Measurements from ENCODE around the gene BCAS3.

BCAS3 gene

DNA sequence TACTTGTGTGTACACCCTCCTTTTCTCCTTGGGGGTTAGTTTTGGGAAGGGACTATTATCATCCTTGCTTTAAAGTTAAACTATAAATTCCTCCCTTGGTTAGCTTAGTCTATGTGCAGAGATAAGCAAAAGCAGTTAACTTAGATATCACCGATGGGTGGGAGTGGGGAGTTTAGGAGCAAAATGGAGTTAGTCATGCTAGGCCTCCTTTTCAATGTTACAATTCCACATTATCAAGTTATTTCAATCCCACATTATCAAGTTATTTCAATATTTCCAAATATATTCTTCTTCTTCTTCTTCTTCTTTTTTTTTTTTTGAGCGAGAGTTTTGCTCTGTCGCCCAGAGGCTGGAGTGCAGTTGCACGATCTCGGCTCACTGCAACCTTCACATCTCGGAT lies 1.7 kb upstream of the BCAS3 start:
- no peak for DNase-seq (ENCODE audit: low read depth)
- TF ChIP-seq, protein P1, sequence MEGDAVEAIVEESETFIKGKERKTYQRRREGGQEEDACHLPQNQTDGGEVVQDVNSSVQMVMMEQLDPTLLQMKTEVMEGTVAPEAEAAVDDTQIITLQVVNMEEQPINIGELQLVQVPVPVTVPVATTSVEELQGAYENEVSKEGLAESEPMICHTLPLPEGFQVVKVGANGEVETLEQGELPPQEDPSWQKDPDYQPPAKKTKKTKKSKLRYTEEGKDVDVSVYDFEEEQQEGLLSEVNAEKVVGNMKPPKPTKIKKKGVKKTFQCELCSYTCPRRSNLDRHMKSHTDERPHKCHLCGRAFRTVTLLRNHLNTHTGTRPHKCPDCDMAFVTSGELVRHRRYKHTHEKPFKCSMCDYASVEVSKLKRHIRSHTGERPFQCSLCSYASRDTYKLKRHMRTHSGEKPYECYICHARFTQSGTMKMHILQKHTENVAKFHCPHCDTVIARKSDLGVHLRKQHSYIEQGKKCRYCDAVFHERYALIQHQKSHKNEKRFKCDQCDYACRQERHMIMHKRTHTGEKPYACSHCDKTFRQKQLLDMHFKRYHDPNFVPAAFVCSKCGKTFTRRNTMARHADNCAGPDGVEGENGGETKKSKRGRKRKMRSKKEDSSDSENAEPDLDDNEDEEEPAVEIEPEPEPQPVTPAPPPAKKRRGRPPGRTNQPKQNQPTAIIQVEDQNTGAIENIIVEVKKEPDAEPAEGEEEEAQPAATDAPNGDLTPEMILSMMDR (conservative IDR thresholded peaks at IDR 0.05; ENCODE audit: low read depth, low read length), result no peak
- H3K4me3 ChIP-seq (ENCODE audit: low read length), result no peak overlapping the region

DNA sequence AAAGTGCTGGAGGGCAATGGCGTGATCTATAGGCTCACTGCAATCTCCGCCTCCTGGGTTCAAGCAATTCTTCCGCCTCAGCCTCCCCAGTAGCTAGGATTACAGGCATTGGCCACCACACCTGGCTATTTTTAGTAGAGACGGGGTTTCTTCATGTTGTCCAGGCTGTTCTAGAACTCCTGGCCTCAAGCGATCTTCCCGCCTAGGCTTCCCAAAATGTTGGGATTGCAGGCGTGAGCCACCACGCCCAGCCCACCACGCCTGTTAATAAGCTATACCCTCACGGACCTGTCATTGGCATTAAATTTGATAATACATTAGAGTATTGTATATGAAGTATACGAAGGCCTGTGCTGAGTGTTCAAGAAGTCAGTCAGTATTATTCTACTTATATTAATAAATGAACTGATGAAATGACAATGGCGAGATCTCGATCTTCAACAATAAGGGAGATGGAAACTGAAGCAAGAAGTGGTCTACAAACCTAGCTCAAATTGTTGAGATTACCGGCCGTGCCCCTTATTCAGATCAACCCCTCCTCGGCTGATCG lies 818 bp upstream of the BCAS3 start:
- DNase-seq (ENCODE audit: low read depth), result no peak
- H3K4me3 ChIP-seq (ENCODE audit: low read length), result peak overlapping the region; percentile 91
- TF ChIP-seq, protein P1 (conservative IDR thresholded peaks at IDR 0.05; ENCODE audit: low read depth, low read length), result no peak

- TF ChIP-seq, protein P1 (conservative IDR thresholded peaks at IDR 0.05; ENCODE audit: low read depth, low read length), result no peak
- H3K4me3 ChIP-seq (ENCODE audit: low read length), result peak overlapping the region; percentile 91
- no peak for DNase-seq (ENCODE audit: low read depth)
Measured at GRCh38 chr17:60678118-60678444, 430 bp downstream of the BCAS3 start.

- no peak overlapping the region for H3K4me3 ChIP-seq (ENCODE audit: low read length)
- no peak for DNase-seq (ENCODE audit: low read depth)
- TF ChIP-seq, protein P1 (conservative IDR thresholded peaks at IDR 0.05; ENCODE audit: low read depth, low read length), result no peak
Measured at GRCh38 chr17:60679287-60679686, 1.6 kb downstream of the BCAS3 start.

DNA sequence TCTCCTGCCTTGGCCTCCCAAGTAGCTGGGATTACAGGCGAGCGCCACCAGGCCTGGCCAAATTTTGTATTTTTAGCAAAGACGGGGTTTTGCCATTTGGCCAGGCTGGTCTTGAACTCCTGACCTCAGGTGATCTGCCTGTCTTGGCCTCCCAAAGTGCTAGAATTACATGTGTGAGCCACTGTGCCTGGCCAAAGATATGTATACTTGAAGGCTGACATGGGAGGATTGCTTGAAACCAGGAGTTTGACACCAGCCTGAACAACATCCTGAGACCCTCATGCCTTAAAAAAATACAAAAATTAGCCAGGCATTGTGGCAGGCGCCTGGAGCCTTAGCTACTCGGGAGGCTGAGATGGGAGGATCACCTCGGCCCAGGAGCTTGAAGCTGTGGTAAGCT lies 3.1 kb downstream of the BCAS3 start:
- no peak for DNase-seq (ENCODE audit: low read depth)
- TF ChIP-seq, protein P1 (conservative IDR thresholded peaks at IDR 0.05; ENCODE audit: low read depth, low read length), result no peak
- H3K4me3 ChIP-seq (ENCODE audit: low read length), result no peak overlapping the region

GRCh38 chr17:60685437-60685836 lies 7.8 kb downstream of the BCAS3 start:
- TF ChIP-seq, protein P1 (conservative IDR thresholded peaks at IDR 0.05; ENCODE audit: low read depth, low read length), result no peak
- H3K4me3 ChIP-seq (ENCODE audit: low read length), result no peak overlapping the region
- no peak for DNase-seq (ENCODE audit: low read depth)

DNA sequence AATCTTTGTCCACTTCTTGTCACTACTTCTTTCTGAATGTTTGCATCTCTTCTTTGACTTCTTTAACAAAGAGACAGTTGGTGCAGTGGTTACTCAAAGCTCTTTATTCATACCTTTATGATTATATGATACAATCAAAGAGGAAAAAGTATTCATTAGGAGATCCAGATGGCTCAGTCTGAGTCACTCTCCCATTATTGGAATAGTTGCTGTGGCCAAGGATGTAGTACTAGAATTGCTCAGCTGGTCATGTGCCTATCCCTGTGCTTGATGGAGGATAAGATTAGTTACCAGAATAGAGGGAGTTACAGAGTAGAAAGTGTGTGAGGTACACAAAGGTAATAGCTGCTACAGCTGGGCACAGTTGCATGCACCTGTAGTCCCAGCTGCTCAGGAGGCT lies 18.3 kb downstream of the BCAS3 start:
- H3K4me3 ChIP-seq (ENCODE audit: low read length), result no peak overlapping the region
- TF ChIP-seq, protein P1 (conservative IDR thresholded peaks at IDR 0.05; ENCODE audit: low read depth, low read length), result no peak
- DNase-seq (ENCODE audit: low read depth), result no peak
